ENCODE data around the gene YY1. TPM values are rescaled to one million over a fixed set of nuclear protein-coding genes. Genes with fewer than 3 reads are reported as not detected.
A peak's percentile ranks its signal among the peaks of the same experiment; 100 is the strongest.

Gene YY1
- total RNA-seq (ENCODE audit: low replicate concordance), result 54.8 and 58.9 TPM in 2 replicates

DNA sequence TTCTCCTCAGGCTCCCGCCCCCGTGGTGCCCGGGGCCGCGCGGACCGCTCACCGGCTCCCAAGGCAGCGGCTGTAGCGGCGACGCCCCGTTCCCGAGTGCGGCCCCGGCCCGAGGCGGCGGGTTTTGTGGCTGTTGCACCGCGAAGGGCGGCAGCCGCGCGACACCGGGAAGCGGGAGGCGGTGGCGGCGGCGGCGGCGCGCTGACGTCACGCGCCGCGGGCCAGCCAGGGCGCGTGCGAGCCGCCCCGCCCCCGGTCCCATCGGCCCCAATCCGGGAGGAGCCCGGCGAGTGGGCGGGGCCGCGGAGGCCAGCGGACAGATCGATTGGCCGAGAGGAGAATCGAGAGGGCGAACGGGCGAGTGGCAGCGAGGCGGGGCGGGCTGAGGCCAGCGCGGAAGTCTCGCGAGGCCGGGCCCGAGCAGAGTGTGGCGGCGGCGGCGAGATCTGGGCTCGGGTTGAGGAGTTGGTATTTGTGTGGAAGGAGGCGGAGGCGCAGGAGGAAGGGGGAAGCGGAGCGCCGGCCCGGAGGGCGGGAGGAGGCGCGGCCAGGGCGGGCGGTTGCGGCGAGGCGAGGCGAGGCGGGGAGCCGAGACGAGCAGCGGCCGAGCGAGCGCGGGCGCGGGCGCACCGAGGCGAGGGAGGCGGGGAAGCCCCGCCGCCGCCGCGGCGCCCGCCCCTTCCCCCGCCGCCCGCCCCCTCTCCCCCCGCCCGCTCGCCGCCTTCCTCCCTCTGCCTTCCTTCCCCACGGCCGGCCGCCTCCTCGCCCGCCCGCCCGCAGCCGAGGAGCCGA, at the start of gene YY1:
YY1 (plus strand) TSS at position 726 of the 792 bp plus-strand sequence. CDS start 101 bp downstream, outside the sequence.
- no peak within 1 kb of the TSS for H2AFZ ChIP-seq (replicated peaks)

DNA sequence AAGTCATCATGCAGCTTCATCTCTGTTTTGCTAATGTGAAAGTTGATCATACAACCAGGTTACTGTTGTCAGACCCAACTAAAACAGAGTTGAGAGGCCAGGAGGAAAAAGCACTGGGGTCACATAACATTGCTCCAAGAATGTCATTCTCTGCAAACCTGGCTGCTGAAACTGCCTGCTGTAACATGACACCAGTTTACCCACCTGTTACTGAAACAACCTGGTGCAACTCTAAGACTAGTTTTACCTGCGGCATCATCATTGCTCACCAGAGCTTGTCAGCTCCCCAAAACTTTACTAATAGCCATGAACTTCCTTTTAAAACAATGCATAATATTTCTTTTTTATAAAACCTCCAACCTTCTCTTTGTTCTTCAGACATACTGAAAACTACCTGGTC, 48.8 kb upstream of the YY1 start:
- no peak overlapping the region for H3K27ac Mint-ChIP-seq

More for the DNA sequence above, at the start of gene YY1:
- Mint-ChIP-seq H3K9me3 (no peaks in the 10 kb centered on the region), H3K36me3 (peaks cover 18% of the 10 kb centered on the region), H3K4me1 (peaks cover 38% of the 10 kb centered on the region), H3K27ac (peak within 1 kb of the TSS; percentile 98), H3K4me3 (peak within 1 kb of the TSS; percentile 99), H3K27me3 (ENCODE audit: insufficient read depth, low read depth) (peaks cover 6% of the 10 kb centered on the region)
- H3K27ac ChIP-seq, result peak within 1 kb of the TSS; percentile 99
- DNase-seq (ENCODE audit: low spot score), result peak; percentile 100
- no peaks in the 10 kb centered on the region for H3K9me3 ChIP-seq (ENCODE audit: low read depth)
- no peaks in the 10 kb centered on the region for H3K36me3 ChIP-seq
- TF ChIP-seq EZH2 (IDR thresholded peaks at IDR 0.05), result no peak
- TF ChIP-seq, protein P1, sequence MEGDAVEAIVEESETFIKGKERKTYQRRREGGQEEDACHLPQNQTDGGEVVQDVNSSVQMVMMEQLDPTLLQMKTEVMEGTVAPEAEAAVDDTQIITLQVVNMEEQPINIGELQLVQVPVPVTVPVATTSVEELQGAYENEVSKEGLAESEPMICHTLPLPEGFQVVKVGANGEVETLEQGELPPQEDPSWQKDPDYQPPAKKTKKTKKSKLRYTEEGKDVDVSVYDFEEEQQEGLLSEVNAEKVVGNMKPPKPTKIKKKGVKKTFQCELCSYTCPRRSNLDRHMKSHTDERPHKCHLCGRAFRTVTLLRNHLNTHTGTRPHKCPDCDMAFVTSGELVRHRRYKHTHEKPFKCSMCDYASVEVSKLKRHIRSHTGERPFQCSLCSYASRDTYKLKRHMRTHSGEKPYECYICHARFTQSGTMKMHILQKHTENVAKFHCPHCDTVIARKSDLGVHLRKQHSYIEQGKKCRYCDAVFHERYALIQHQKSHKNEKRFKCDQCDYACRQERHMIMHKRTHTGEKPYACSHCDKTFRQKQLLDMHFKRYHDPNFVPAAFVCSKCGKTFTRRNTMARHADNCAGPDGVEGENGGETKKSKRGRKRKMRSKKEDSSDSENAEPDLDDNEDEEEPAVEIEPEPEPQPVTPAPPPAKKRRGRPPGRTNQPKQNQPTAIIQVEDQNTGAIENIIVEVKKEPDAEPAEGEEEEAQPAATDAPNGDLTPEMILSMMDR (IDR thresholded peaks at IDR 0.05), result no peak
- no peak for TF ChIP-seq EZH2phosphoT487 (IDR thresholded peaks at IDR 0.05)
- H3F3A ChIP-seq (ENCODE audit: low read depth), result peaks cover 38% of the 10 kb centered on the region
- H3K27me3 ChIP-seq, result no peaks in the 10 kb centered on the region
- peaks cover 90% of the 10 kb centered on the region for H3K79me2 ChIP-seq (ENCODE audit: low read depth)
- H3K4me3 ChIP-seq, result peak within 1 kb of the TSS; percentile 92
- peak within 1 kb of the TSS; percentile 91 for H3K9ac ChIP-seq
- H3K4me1 ChIP-seq, result peaks cover 15% of the 10 kb centered on the region
- peaks cover 78% of the 10 kb centered on the region for H4K20me1 ChIP-seq (ENCODE audit: low read depth)
- peak within 1 kb of the TSS; percentile 91 for H3K4me2 ChIP-seq

DNA sequence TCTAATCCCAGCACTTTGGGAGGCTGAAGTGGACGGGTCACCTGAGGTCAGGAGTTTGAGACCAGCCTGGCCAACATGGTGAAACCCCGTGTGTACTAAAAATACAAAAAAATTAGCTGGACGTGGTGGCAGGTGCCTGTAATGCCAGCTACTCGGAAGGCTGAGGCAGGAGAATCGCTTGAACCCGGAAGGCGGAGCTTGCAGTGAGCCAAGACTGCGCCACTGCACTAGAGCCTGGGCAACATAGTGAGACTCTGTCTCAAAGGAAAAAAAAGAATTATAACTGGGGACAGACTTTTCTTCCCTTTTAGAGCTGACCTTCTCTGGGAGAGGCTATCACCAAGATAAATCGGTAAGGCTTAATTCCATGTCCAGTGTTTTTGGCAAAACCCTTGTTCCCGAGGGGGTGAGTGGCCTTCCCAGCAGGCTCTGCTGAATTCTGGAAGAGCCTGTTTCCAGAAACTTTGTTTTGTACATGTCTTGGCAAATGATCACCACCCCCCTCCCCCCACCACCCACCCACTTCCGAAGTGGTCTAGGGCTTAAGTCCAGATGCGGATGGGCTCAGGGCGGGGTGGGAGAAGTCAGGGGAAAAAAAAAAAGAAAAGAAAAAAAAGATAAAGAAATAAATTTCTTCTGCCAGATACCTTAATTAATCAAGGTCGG, 47.2 kb upstream of the YY1 start:
- H3K36me3 Mint-ChIP-seq, result no peaks in the 10 kb centered on the region
- no peak overlapping the region for H2AFZ ChIP-seq (replicated peaks)
- H3K4me3 ChIP-seq, result no peak overlapping the region
- H4K20me1 ChIP-seq (ENCODE audit: low read depth), result no peaks in the 10 kb centered on the region
- H3F3A ChIP-seq (ENCODE audit: low read depth), result peaks cover 12% of the 10 kb centered on the region
- TF ChIP-seq, protein P1 (IDR thresholded peaks at IDR 0.05), result no peak
- TF ChIP-seq EZH2 (IDR thresholded peaks at IDR 0.05) (no peak), EZH2phosphoT487 (IDR thresholded peaks at IDR 0.05) (no peak)
- H3K9ac ChIP-seq, result no peak overlapping the region
- no peaks in the 10 kb centered on the region for H3K27me3 ChIP-seq
- DNase-seq (ENCODE audit: low spot score), result no peak
- H3K36me3 ChIP-seq, result no peaks in the 10 kb centered on the region
- H3K4me1 Mint-ChIP-seq, result peaks cover 4% of the 10 kb centered on the region
- no peak overlapping the region for H3K27ac Mint-ChIP-seq
- H3K4me2 ChIP-seq, result no peak overlapping the region
- H3K9me3 Mint-ChIP-seq, result no peaks in the 10 kb centered on the region
- H3K9me3 ChIP-seq (ENCODE audit: low read depth), result no peaks in the 10 kb centered on the region
- no peak overlapping the region for H3K4me3 Mint-ChIP-seq
- H3K27me3 Mint-ChIP-seq (ENCODE audit: insufficient read depth, low read depth), result no peaks in the 10 kb centered on the region
- no peaks in the 10 kb centered on the region for H3K79me2 ChIP-seq (ENCODE audit: low read depth)
- no peaks in the 10 kb centered on the region for H3K4me1 ChIP-seq
- H3K27ac ChIP-seq, result no peak overlapping the region

More for the DNA sequence above, 48.8 kb upstream of the YY1 start:
- Mint-ChIP-seq H3K4me3 (no peak overlapping the region), H3K4me1 (peaks cover 6% of the 10 kb centered on the region), H3K27me3 (ENCODE audit: insufficient read depth, low read depth) (no peaks in the 10 kb centered on the region), H3K36me3 (no peaks in the 10 kb centered on the region), H3K9me3 (no peaks in the 10 kb centered on the region)
- Histone ChIP-seq H3K79me2 (ENCODE audit: low read depth) (no peaks in the 10 kb centered on the region), H2AFZ (replicated peaks) (no peak overlapping the region), H3F3A (ENCODE audit: low read depth) (peaks cover 12% of the 10 kb centered on the region), H3K9ac (no peak overlapping the region), H3K9me3 (ENCODE audit: low read depth) (no peaks in the 10 kb centered on the region), H3K27me3 (no peaks in the 10 kb centered on the region), H3K27ac (no peak overlapping the region), H3K36me3 (no peaks in the 10 kb centered on the region), H3K4me1 (no peaks in the 10 kb centered on the region), H4K20me1 (ENCODE audit: low read depth) (no peaks in the 10 kb centered on the region), H3K4me3 (no peak overlapping the region), H3K4me2 (no peak overlapping the region)
- DNase-seq (ENCODE audit: low spot score), result no peak
- TF ChIP-seq, protein P1 (IDR thresholded peaks at IDR 0.05), result no peak
- TF ChIP-seq EZH2phosphoT487 (IDR thresholded peaks at IDR 0.05) (no peak), EZH2 (IDR thresholded peaks at IDR 0.05) (no peak)

Measured in neural progenitor cell (in vitro differentiated cells).